ENCODE results near the gene RFLNA.

Gene RFLNA

GRCh38 chr12:124302807-124303578 is 8.1 kb downstream of the RFLNA start:
- in situ Hi-C loops (cut with MboI; ENCODE audit: low sequenced_read_pairs) = no loop called here

- in situ Hi-C loops (cut with MboI; ENCODE audit: low sequenced_read_pairs) = no loop called here
Observed at GRCh38 chr12:124303579-124304313, 8.9 kb downstream of the RFLNA start.

GRCh38 chr12:124304314-124304790 is 9.5 kb downstream of the RFLNA start:
- in situ Hi-C loops (cut with MboI; ENCODE audit: low sequenced_read_pairs) = no loop called here

- in situ Hi-C loops (cut with MboI; ENCODE audit: low sequenced_read_pairs) = no loop called here
Observed at GRCh38 chr12:124305136-124305535, 10.2 kb downstream of the RFLNA start.

DNA sequence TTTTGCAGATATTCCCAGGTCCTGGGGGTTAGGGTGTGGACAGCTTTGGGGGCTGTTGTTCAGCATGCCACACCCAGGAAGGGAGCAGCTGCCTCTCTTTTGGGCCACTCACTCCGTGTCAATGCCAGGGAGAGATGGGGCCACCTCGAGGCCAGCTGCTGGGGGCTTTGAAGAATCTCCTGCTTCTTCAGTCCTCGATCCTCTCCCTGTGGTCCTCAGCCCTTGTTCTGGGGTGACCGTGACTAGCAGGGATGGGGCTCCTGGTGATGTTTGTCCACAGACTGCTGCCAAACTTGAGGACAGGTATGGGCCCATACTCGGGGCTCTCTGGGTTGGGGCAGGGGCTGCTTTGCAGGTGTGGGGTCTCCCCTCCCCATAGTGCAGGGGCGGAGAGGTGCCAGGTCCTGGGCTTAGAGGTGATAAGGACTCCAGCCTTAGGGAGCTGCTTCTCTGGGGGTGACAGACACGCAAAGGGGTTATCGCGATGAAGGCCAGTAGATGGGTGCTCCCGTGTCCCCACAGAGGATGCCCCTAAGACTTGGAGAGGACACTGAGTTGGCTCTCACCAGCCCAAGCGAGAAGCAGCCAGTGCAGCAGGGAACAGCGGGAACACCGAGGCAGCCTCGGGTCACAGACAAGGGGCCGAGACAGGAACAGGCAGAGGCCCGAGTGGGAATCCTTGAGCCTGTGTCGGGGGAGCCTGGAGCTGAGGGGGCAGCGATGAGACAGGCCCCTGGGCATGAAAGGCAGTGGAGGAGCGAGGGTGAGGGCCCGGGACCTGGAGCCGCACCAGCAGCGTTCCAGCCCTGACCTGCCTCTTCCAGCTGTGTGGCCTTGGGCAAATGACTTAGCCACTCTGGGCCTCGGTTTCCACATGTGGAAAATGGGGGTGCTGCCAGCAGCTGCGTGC is 11.1 kb downstream of the RFLNA start:
- in situ Hi-C loops (cut with MboI; ENCODE audit: low sequenced_read_pairs) = no loop called here

DNA sequence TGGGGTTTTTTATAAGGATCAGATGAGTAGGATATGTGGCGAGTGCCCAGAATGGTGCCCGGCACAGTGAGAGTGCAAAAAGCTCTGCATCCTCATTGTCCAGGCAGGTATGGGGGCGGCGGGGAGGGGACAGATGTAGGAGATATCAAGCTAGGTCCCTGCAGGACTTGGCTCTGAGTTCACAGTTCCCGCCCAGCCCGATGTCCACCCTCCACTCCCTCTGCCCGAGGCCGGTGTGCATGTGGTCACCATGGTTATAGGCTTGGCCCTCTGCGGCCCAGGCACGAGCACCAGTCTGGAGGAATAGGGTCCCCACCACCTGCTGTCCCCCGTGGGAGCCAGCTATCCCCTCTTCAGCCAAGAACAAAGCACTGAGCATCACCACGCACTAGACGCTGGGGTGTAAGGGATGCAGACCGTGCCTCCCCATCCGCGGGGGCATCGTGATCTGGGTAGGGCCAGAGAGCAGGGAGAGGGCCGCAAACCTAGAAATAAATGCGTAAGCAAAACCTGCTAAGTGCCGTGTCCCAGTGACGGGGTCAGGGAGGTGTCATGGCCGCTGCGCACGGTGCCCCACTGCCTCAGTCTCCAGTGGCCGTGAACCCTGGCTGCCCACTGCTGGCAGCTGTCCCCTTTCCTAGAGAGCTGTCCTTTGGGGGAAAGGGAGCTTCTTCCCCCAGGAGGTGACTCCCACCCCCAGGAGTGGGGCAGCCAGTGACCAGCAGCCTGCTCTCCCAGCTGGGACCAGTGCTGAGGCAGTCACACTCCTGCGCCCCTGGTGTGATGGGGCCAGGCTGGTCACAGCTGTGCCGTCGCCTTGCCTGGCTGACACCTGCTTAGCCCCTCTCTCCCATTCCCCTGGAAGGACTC is 12.0 kb downstream of the RFLNA start:
- in situ Hi-C loops (cut with MboI; ENCODE audit: low sequenced_read_pairs) = no loop called here

DNA sequence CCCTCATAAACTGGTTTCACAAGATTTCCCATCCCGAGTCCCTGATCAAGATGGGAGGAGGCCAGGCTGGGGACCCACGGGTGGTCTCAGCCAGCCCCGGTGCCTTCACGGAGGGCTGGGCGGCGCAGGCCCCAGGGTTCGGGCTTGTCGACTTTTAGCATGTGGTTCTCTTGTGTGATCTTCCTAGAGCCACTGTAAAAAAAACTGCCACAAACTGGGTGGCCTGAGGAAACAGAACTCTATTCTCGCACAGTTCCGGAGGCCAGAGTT is 12.6 kb downstream of the RFLNA start:
- in situ Hi-C loops (cut with MboI; ENCODE audit: low sequenced_read_pairs) = no loop called here

DNA sequence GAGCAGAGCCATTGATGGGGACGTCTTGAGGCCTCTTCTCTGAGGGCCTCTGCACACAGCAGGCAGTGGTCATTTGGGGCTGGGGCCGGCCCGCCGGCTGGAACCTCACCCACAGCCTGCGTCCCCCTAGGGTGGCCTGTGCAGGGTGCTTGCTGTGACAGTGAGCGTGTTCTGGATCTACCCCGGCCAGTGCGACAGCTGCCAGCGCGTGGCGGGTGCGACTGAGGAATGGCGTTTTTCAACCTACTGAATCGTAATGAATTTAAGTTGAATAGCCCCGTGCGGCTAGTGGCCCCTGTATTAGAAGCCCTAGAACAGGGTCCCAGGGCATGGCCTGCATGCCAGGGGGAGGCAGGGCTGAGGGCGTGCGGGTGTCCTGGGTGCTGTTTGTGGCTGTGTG is 13.8 kb downstream of the RFLNA start:
- in situ Hi-C loops (cut with MboI; ENCODE audit: low sequenced_read_pairs) = no loop called here

- in situ Hi-C loops (cut with MboI; ENCODE audit: low sequenced_read_pairs) = no loop called here
Observed at GRCh38 chr12:124309231-124309630, 14.3 kb downstream of the RFLNA start.

DNA sequence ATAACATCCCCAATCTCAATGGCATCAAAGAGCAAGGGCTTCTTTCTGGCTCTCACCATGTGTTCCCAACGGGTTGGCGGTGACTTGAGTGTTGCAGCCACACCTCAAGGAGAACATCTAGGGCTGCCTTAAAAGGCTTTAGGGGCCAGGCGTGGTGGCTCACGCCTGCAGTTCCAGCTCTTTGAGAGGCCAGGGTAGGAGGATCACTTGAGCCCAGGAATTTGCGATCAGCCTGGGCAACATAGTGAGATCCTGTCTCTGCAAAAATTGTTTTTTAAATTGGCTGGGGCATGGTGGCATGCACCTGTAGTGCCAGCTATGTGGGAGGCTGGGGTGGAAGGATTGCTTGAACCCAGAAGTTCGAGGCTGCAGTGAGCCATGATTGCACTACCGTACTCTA is 14.9 kb downstream of the RFLNA start:
- in situ Hi-C loops (cut with MboI; ENCODE audit: low sequenced_read_pairs) = no loop called here

DNA sequence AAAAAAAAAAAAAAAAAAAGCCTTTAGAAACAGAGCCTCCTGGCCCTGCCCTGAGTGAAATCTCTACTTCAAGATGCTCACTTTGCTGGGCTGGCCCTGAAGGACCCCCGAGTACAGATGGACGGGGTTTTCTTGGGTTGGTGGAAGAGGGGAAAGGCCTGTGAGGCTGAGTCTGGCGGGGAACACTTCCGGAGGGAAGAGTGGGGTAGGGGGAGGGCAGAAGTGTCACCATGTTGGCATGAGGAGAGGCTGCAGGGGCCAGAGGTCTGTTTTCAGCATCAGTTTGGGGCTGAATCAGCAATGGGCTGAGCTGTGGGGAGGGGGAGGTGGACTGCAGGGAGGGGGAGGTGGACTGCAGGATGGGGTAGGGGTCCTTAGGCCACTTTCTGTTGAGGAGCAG is 15.3 kb downstream of the RFLNA start:
- in situ Hi-C loops (cut with MboI; ENCODE audit: low sequenced_read_pairs) = no loop called here

GRCh38 chr12:124310785-124311184 is 15.9 kb downstream of the RFLNA start:
- in situ Hi-C loops (cut with MboI; ENCODE audit: low sequenced_read_pairs) = no loop called here

GRCh38 chr12:124311292-124312109 is 16.6 kb downstream of the RFLNA start:
- in situ Hi-C loops (cut with MboI; ENCODE audit: low sequenced_read_pairs) = no loop called here

DNA sequence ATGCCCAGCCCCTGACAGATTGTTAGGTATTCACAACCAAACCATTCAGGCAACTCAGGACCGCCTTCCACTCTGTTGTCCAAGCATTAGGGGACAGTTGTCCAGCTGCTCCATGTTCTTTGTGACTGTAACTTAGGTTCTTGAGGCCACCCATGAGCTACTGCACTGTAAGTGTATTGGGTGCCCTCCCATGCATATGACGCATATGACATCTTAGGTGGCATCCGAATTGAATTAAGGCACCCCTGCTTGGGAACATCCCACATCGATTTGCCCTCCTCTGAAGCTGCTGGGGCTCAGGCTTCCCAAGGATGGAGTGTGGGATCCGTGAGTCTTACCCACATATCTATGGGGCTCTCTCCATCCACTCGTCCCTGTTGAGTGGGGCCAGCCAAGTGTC is 17.7 kb downstream of the RFLNA start:
- in situ Hi-C loops (cut with MboI; ENCODE audit: low sequenced_read_pairs) = no loop called here

- in situ Hi-C loops (cut with MboI; ENCODE audit: low sequenced_read_pairs) = no loop called here
Observed at GRCh38 chr12:124314207-124314606, 19.3 kb downstream of the RFLNA start.

DNA sequence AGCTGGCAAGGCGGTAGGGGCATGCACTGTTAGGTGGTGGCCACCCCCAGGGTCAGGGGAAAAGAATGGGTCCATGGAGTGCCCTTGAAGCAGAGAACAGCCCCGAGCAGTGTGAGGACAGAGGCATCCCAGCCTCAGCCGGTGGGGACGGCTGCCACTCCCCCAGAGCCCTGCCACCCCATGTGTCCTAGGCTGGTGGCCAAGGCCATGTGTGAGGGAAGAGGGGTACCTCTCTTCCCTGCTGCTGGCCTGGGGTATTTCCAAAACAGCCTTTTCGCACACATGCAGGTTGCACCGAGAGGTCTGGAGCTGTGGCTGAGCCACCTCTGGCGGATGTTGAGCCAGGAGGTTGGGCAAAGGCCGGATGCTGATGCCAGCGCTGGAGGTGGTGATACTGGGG is 19.9 kb downstream of the RFLNA start:
- in situ Hi-C loops (cut with MboI; ENCODE audit: low sequenced_read_pairs) = no loop called here

DNA sequence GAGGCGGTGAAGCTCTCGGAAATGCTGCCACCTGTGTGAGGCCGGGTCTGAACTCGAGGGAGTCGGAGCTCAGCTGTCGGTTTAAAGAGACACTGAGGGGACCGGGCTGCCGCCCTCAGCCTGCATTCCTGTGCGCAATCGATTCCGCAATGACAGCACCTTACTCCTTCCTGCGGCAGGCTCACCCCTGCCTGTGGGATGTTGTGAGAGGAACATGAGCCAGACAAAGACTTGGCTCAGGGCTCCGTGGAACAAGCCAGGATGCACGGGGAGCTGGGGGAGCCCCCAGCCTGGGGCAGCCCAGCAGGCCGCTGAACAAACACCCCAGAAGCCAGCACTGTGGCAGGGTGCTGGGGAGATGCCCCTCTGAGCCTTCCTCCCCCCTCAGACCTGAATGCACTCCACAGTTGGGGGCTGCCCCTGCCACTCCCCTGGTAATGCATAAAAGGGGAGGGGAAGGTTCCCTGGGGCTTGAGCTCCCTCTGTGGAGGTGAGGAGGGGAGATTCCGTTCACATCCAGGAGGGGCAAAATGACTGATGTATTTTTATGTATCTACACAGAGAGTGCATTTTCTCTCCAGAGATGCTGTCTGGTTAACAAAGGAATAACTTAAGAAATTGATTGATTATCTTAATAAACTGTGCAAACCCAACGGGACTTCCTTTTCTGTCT is 20.6 kb downstream of the RFLNA start:
- in situ Hi-C loops (cut with MboI; ENCODE audit: low sequenced_read_pairs) = no loop called here

GRCh38 chr12:124316257-124316900 is 21.5 kb downstream of the RFLNA start:
- in situ Hi-C loops (cut with MboI; ENCODE audit: low sequenced_read_pairs) = no loop called here

- in situ Hi-C loops (cut with MboI; ENCODE audit: low sequenced_read_pairs) = no loop called here
Observed at GRCh38 chr12:124317400-124317799, 22.5 kb downstream of the RFLNA start.
